Measurements from ENCODE around the gene RHOT2. TPM values are rescaled to one million over a fixed set of nuclear protein-coding genes. Genes with fewer than 3 reads are reported as not detected.

RHOT2 gene
- polyA plus RNA-seq, 1 donor (not counting 4 experiments of a cell fraction or from before 2014, with no cell fraction given): 58.7 TPM

DNA sequence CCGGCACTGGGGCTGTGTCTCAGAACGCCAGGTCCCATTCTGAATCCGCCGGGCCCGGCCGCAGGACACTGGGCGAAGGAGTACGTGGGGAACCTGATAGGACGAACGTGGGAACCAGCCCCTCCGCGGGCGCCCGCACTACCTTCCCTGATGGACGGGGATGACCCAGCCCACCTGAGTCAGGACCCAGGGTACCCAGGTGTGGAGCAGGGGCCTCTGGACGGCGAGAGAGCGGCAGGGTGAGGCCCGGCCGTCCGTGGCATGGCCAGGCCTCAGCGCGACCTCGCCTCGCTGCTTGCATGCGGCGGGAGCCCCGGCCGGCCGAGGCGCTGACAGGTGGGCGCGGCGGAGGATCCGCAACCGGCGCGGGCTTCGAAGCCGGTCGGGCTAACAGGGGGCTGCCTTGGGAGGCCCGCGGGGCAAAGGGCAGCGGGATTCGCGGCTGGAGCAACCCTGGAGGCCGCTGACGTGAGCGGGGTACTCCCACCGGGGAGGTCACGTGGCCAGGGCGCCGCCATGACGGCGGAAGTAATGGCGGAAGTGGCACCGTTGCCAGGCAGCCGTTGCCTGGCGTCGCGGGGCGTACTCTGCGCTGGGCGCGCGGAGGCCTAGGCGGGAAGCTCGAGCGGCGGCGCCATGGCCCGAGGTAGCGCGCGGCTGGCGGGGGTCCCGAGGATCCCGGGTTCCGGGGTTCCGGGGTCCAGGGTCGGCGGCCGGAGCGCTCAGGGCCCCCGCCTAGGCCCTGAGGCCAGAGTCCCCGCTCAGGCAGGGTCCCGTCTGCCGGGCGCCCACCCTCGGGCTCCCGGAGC, 18.9 kb upstream of the RHOT2 start, which contains the start of gene WDR90:
WDR90 (plus strand) TSS at position 585 of the 809 bp plus-strand sequence; CDS start at position 637, 52 bp downstream.
- Histone ChIP-seq H3K4me2 (ENCODE audit: control insufficient read depth, extremely low read depth, insufficient read depth, low read depth, low read length) (peak within 1 kb of the TSS; percentile 92), H3K9ac (ENCODE audit: control insufficient read depth, extremely low read depth, insufficient read depth, low read length) (peak within 1 kb of the TSS; percentile 78), H4K20me1 (ENCODE audit: control insufficient read depth, extremely low read depth, insufficient read depth, low read length) (no peaks in the 10 kb centered on the region), H3K9me1 (ENCODE audit: control insufficient read depth, extremely low read depth, insufficient read depth, low read length) (no peaks in the 10 kb centered on the region), H3K27me3 (ENCODE audit: control insufficient read depth, extremely low read depth, insufficient read depth, low read length) (no peaks in the 10 kb centered on the region), H3K27ac (ENCODE audit: control insufficient read depth, insufficient read depth, low read length) (peak within 1 kb of the TSS; percentile 81), H3K36me3 (ENCODE audit: control insufficient read depth in 2 of 2, extremely low read depth in 1 of 2, insufficient read depth in 2 of 2, low read length in 2 of 2) (peaks cover 6 to 7% of the 10 kb centered on the region in 2 experiments), H3K9me3 (ENCODE audit: control insufficient read depth, low read depth, low read length) (no peaks in the 10 kb centered on the region), H3K79me2 (ENCODE audit: control insufficient read depth, insufficient read depth, low read length) (peaks cover 6% of the 10 kb centered on the region), H2AFZ (ENCODE audit: control insufficient read depth, low read length) (peak within 1 kb of the TSS; percentile 49), H3K4me1 (ENCODE audit: control insufficient read depth, extremely low read depth, insufficient read depth, low read length) (peaks cover 11% of the 10 kb centered on the region), H3K4me3 (ENCODE audit: control insufficient read depth in 2 of 3, extremely low read depth in 1 of 3, insufficient read depth in 2 of 3, low read depth in 1 of 3, low read length in 3 of 3) (peak within 1 kb of the TSS; percentile 44 to 82 (median 78))
- FAIRE-seq (no peak), DNase-seq (ENCODE audit: low read depth, low spot score) (peak; percentile 23)
- dilution Hi-C loops (cut with MboI; ENCODE audit: extremely low pct_ligation_motif_present, low sequenced_read_pairs): no loop called here
- no peak for TF ChIP-seq EZH2 (IDR thresholded peaks at IDR 0.05; ENCODE audit: low read length)
- TF ChIP-seq, protein P1, sequence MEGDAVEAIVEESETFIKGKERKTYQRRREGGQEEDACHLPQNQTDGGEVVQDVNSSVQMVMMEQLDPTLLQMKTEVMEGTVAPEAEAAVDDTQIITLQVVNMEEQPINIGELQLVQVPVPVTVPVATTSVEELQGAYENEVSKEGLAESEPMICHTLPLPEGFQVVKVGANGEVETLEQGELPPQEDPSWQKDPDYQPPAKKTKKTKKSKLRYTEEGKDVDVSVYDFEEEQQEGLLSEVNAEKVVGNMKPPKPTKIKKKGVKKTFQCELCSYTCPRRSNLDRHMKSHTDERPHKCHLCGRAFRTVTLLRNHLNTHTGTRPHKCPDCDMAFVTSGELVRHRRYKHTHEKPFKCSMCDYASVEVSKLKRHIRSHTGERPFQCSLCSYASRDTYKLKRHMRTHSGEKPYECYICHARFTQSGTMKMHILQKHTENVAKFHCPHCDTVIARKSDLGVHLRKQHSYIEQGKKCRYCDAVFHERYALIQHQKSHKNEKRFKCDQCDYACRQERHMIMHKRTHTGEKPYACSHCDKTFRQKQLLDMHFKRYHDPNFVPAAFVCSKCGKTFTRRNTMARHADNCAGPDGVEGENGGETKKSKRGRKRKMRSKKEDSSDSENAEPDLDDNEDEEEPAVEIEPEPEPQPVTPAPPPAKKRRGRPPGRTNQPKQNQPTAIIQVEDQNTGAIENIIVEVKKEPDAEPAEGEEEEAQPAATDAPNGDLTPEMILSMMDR (optimal IDR thresholded peaks at IDR 0.05 in 1 of 3, IDR thresholded peaks at IDR 0.05 in 1 of 3, conservative IDR thresholded peaks at IDR 0.05 in 1 of 3; ENCODE audit: extremely low read depth in 1 of 3, insufficient read depth in 2 of 3, low read length in 3 of 3): no peak

DNA sequence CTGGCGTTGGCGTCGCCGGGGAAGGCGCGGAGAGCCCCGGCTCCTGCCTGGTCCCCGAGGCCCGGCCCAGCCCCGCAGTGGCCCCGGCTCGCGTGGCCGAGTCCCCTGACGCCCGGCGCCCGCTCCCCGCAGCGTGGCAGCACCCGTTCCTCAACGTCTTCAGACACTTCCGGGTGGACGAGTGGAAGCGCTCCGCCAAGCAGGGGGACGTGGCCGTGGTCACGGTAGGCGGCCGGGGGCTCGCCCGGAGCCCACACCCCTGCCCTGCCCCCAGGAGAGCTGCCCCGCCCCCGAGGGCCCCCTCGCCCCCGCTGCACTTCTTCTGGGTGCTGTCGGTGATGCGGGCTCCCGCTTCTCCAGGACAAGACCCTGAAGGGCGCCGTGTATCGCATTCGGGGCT, 18.3 kb upstream of the RHOT2 start:
- TF ChIP-seq, protein P1 (optimal IDR thresholded peaks at IDR 0.05 in 1 of 3, IDR thresholded peaks at IDR 0.05 in 1 of 3, conservative IDR thresholded peaks at IDR 0.05 in 1 of 3; ENCODE audit: extremely low read depth in 1 of 3, insufficient read depth in 2 of 3, low read length in 3 of 3): no peak
- no peak for TF ChIP-seq EZH2 (IDR thresholded peaks at IDR 0.05; ENCODE audit: low read length)
- Histone ChIP-seq H3K27ac (ENCODE audit: control insufficient read depth, insufficient read depth, low read length) (peak overlapping the region; percentile 81), H3K79me2 (ENCODE audit: control insufficient read depth, insufficient read depth, low read length) (peaks cover 6% of the 10 kb centered on the region), H3K9ac (ENCODE audit: control insufficient read depth, extremely low read depth, insufficient read depth, low read length) (peak overlapping the region; percentile 78), H4K20me1 (ENCODE audit: control insufficient read depth, extremely low read depth, insufficient read depth, low read length) (no peaks in the 10 kb centered on the region), H3K36me3 (ENCODE audit: control insufficient read depth in 2 of 2, extremely low read depth in 1 of 2, insufficient read depth in 2 of 2, low read length in 2 of 2) (peaks cover 6 to 7% of the 10 kb centered on the region in 2 experiments), H3K9me1 (ENCODE audit: control insufficient read depth, extremely low read depth, insufficient read depth, low read length) (no peaks in the 10 kb centered on the region), H3K4me1 (ENCODE audit: control insufficient read depth, extremely low read depth, insufficient read depth, low read length) (peaks cover 11% of the 10 kb centered on the region), H2AFZ (ENCODE audit: control insufficient read depth, low read length) (peak overlapping the region; percentile 12), H3K27me3 (ENCODE audit: control insufficient read depth, extremely low read depth, insufficient read depth, low read length) (no peaks in the 10 kb centered on the region), H3K4me2 (ENCODE audit: control insufficient read depth, extremely low read depth, insufficient read depth, low read depth, low read length) (peak overlapping the region; percentile 92), H3K4me3 (ENCODE audit: control insufficient read depth in 2 of 3, extremely low read depth in 1 of 3, insufficient read depth in 2 of 3, low read depth in 1 of 3, low read length in 3 of 3) (peak overlapping the region; percentile 44 to 82 (median 78)), H3K9me3 (ENCODE audit: control insufficient read depth, low read depth, low read length) (no peaks in the 10 kb centered on the region)
- dilution Hi-C loops (cut with MboI; ENCODE audit: extremely low pct_ligation_motif_present, low sequenced_read_pairs): no loop called here
- DNase-seq (ENCODE audit: low read depth, low spot score) (no peak), FAIRE-seq (no peak)

All from keratinocyte (primary cell).